Activated T-cell treated with anti-CD3 and anti-CD28 coated beads for 4 hours (primary cell): ENCODE measurements around the gene IL4.

ENCODE experiments used
- DNase-seq: peaks from one replicate; pipeline ENCODE4 v3.0.0-alpha.2; 2020

Gene IL4

DNA sequence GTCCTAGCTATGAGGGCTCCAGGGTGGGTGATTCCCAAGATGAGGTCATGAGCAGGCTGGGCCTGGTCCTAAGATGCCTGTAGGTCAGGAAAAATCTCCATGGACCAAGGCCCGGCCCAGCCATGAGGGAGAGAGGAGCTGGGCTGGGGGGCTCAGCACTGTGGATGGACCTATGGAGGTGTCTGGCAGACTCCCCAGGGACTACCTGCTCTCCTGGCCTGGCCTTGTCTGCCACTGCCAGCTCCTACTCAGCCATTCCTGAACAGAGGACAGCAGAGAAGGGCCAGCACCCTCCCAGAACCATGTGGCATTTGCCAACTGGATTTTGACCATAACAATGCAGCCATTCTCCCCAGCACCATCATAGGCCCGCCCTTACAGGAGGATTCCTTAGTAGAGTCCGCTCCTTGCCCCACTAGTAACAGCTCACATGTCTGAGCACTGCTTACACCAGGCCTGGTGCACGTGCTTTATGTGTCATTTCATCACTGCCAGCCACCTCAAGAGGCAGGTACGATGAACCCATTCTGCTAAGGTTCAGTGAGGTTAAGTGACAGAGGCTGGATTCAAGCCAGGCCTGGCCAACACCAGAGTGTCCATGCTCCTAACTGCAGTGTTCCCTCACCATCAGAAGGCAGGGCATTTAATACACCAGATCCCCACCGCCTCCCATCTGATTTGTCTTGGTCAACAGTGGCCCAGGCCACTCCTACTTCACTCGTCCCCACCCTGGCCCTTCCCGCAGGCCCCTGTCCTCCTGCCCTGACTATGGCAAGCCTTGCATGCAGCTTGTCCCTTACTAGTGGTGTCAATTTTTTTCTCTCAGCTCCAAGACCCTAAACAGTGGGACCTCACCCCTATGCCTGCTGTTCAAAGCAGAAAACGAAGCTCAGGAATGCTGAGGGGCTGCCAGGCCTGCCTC is 15.1 kb upstream of the IL4 start:
- DNase-seq = no peak

DNA sequence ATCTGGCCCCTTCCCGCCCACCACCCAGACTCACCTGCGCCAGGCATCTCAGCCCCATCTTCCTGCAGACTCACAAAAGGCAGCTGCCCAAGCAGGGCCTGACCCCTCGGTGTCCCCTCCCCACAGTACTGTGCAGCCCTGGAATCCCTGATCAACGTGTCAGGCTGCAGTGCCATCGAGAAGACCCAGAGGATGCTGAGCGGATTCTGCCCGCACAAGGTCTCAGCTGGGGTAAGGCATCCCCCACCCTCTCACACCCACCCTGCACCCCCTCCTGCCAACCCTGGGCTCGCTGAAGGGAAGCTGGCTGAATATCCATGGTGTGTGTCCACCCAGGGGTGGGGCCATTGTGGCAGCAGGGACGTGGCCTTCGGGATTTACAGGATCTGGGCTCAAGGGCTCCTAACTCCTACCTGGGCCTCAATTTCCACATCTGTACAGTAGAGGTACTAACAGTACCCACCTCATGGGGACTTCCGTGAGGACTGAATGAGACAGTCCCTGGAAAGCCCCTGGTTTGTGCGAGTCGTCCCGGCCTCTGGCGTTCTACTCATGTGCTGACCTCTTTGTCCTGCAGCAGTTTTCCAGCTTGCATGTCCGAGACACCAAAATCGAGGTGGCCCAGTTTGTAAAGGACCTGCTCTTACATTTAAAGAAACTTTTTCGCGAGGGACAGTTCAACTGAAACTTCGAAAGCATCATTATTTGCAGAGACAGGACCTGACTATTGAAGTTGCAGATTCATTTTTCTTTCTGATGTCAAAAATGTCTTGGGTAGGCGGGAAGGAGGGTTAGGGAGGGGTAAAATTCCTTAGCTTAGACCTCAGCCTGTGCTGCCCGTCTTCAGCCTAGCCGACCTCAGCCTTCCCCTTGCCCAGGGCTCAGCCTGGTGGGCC is 13.9 kb upstream of the IL4 start:
- no peak for DNase-seq

DNA sequence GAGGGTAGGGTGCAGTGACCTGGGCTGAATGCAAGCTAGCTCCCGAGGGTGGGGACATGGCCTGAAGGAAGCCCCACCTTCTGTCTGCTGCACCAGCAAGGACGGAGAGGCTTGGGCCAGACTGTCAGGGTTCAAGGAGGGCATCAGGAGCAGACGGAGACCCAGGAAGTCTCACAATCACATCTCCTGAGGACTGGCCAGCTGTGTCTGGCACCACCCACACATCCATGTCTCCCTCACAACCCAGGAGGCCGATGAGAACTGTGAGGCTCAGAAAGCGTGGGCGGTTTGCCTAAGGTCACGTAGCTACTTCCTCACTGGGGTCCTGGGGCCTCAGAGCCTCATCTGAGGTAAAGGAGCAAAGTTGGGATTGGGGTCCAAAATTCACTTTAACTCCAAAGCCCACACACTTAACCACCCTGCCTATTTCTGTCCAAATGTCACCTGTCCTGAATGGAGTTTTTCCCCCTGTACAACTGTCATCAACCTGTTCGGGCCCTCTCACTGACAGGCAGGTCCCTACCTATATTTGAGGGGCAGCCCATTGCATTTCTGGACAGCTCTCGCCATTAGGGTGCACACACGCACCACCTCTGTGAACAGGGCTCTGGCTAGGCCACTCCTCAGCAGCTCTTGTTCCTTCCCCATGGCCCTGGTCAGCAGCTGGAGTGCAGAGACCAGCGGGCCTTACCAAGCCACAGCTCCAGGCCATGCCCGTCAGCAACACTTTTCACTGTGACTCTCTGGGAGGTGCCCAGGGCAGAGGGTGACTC is 12.4 kb upstream of the IL4 start:
- DNase-seq = no peak

- DNase-seq = no peak
These were observed 11.8 kb upstream of the IL4 start for GRCh38 chr5:132662004-132662401.

DNA sequence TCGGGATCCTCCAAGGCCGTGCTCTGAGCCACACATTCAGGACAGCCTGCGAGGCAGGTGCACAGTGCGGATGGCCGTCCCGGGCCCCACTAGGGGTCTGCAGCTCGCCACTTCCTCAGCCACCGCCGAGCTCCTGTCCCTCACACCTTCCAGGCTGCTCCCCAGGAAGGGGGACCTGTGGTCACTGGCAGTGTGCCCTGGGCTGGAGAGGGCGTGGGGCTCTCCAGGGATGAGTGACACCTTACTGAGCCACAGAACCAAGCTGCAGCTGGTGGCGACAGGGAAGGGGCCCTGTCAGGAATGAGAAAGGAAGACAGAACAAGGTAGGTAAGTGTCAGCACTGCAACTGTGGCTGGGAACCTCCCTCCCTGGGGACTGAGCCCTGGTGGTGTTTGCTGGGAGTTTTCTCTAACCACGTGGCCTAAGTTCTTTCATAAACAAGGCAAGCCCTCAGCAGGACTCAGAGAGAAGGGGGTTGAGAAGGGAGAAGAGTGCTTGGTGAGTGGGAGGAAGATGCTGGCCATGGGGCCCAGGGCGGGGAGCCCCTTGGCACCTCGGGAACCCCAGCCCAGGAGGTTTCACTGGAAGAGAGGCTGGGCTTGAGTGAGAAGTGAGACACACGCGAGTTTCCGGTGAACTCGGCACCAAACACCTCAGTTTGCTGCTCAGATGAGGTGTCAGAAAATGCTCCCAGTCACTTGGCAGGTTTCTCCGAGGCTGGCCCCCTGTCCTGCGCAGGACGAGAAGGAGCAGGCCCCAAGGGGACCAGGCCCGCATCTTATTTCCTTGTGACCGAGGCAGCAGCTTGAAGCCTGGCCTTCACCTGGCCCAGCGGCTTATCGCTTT is 10.6 kb upstream of the IL4 start:
- DNase-seq = no peak

GRCh38 chr5:132663771-132664695 is 9.8 kb upstream of the IL4 start:
- no peak for DNase-seq

DNA sequence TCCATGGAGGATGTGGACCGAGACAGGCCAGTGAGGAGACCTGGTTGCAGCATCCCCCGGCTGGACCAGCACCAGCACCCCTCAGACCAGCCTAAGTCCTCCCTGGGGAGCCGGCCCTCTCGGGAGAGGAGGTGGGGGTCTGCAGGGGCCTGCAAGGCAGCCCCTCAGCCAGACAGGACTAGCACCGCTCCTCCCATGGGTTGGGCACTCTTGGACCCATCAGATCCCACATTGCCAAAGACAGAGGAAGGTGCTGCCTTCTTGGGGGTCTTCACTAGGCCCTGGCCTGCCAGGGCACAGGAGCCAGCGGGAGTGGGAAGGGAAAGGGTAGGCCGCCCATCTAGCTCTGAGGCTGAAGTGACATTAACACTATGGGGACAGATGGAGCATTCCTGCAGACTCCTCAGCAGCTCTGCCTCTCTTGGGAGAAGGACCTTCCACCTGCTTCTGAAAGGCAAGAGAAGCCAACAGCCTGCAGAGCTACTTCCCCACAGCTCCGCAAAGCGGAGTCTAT is 9.0 kb upstream of the IL4 start:
- no peak for DNase-seq

GRCh38 chr5:132665574-132666080 is 8.2 kb upstream of the IL4 start:
- DNase-seq = no peak

GRCh38 chr5:132666310-132667123 is 7.3 kb upstream of the IL4 start:
- no peak for DNase-seq

DNA sequence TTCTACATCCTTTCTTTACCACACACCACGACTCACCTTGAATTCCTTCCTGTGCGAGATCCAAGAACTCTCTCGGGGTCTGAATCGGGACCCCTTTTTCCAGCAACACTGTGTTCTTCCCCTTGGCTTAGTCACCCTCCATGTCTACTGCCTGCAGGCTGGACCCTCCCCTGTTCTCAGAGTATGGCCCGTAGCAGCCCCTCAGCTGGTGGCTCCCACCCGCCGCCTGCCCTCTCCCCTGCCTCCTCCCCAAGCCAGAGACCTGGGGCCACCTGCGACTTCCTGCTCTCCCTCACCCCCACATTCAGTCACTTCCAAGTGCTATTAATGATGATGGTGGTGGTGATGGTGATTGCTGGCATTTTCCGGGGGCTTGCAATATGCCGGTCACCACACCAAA is 6.5 kb upstream of the IL4 start:
- DNase-seq = no peak

DNA sequence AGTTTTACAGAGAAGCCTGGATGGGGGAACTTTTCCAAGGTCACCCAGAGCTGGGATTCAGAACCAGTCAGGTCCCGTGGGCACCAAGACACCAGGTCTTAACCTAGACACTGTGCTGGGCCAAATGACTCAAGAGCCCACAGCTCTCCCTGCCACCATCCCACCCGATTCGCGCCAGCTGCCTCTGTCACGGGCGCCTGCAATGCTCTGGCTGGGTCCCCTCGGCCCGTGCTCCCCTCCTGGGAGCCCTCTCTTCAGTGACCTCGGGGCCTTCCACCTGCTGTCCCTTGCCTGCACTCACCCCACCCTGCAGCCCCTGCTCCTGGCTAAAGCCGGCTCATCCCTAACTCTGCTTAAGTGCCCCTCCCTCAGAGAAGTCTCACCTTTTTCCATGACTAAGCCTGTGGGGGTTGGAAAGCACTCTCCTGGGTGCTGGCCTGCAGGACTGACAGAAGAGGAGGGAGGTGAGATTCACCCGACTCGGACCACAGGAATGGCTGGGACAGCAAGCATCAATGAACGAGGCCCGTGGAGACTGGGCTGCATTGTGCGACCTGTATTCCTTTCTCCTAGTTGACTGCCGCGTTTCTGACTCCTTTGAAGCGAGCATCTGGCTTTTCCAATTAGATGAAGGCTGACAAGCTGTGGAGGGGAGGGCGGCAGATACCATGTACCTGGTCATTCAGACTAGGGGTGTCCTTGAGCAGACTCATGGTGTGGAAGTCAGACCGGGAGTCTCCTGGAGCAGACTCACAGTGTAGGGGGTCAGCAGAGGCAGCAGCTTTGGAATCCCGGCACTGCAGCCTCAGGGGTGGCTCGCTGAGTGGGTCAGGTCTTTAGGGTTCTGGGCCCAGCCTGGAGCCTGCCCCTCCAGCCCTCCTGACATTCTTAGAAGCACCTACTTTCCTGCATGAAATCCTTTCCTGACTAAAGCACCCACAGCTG is 5.8 kb upstream of the IL4 start:
- no peak for DNase-seq

DNA sequence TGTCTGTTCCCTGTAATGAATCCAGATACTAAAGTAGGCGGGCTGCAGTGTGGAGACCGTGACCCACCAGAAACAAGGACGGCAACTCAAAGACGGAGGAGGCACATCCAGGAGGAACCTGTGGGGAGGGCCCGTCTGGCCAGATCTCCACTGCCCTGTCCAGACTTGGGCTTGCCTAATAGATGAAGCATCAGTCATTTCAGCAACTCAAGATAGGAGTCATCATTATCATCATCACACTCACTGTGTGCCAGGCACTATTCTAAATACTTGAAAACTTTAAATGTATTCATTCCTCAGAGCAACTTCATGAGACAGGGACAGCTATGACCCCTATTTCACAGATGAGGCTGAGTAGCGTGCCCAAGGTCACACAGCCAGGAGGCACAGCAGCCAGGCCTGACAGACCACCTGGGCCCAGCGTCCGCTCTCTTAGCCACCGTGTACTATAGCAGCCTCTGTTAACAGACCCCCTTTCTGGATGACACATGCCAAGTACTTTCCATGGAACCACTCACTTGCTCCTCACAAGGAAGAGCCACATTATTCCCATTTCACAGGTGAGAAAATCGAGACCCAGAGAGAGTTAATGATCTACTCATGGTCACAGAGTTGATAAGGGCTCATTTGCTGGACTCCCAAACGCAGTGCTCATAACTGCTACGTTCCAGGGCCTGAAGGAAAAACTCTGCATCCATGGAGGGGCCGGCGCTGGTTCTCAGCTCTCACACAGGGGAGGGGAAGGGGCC is 4.9 kb upstream of the IL4 start:
- no peak for DNase-seq

DNA sequence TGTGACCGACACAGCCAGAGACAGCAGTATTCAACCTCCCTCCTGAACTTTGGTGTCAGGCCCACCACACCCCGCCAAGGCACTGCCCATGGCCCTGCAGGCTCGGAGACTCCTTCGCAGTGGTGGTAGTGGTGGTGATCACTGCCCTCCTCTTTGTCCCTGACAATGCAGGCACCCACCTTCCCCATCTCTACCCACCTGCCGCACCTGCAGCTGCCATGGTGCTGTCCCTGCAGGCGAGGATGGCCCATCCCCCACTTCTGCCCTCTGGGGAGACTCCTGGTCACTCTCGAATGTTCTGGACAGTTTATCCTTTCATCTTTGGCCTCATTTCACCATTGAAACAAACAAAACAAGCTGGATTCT is 4.4 kb upstream of the IL4 start:
- DNase-seq = no peak

- no peak for DNase-seq
These were observed 3.6 kb upstream of the IL4 start for GRCh38 chr5:132669966-132670882.

GRCh38 chr5:132671000-132671399 is 2.8 kb upstream of the IL4 start:
- DNase-seq = no peak

DNA sequence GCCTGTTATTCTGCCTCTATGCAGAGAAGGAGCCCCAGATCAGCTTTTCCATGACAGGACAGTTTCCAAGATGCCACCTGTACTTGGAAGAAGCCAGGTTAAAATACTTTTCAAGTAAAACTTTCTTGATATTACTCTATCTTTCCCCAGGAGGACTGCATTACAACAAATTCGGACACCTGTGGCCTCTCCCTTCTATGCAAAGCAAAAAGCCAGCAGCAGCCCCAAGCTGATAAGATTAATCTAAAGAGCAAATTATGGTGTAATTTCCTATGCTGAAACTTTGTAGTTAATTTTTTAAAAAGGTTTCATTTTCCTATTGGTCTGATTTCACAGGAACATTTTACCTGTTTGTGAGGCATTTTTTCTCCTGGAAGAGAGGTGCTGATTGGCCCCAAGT is 301 bp upstream of the IL4 start:
- DNase-seq = no peak
